Parathyroid adenoma (tissue), 2 donors: ENCODE measurements around the gene CLDN3.

ENCODE experiments used
- H2AFZ ChIP-seq: fragments of 300-600 bp; sonication (generic); one replicate; pipeline ENCODE4 v1.7.0; 2017; ENCODE audit warnings: antibody characterized with exemption, mild to moderate bottlenecking
- H3K27ac ChIP-seq: fragments of 300-600 bp; sonication (generic); one replicate; pipeline ENCODE4 v1.7.0; 2017
- H3K27me3 ChIP-seq: fragments of 300-600 bp; sonication (generic); one replicate; pipeline ENCODE4 v1.7.0; 2017; ENCODE audit warnings: low read length; ENCODE audit not compliant: control insufficient read depth, insufficient read depth
- H3K36me3 ChIP-seq: fragments of 300-600 bp; sonication (generic); one replicate; pipeline ENCODE4 v1.7.0; 2017; ENCODE audit warnings: low read length; ENCODE audit not compliant: control insufficient read depth, insufficient read depth
- H3K4me1 ChIP-seq: fragments of 300-600 bp; sonication (generic); one replicate; pipeline ENCODE4 v1.7.0; 2017; ENCODE audit warnings: control low read depth
- H3K4me2 ChIP-seq: fragments of 300-600 bp; sonication (generic); one replicate; pipeline ENCODE4 v1.7.0; 2017; ENCODE audit warnings: low read length
- H3K4me3 ChIP-seq: fragments of 300-600 bp; sonication (generic); one replicate; pipeline ENCODE4 v1.7.0; 2017; ENCODE audit warnings: low read depth, low read length
- H3K79me2 ChIP-seq: fragments of 300-600 bp; sonication (generic); one replicate; pipeline ENCODE4 v1.7.0; 2017; ENCODE audit warnings: control low read depth
- H3K9ac ChIP-seq: fragments of 300-600 bp; sonication (generic); one replicate; pipeline ENCODE4 v1.7.0; 2017; ENCODE audit warnings: mild to moderate bottlenecking
- H3K9me3 ChIP-seq: fragments of 300-600 bp; sonication (generic); one replicate; pipeline ENCODE4 v1.7.0; 2017; ENCODE audit warnings: low read length; ENCODE audit not compliant: control insufficient read depth
- TF ChIP-seq, protein P1 (sequence below): fragments of 300-600 bp; sonication (generic); IDR thresholded peaks from one replicate; pipeline ENCODE4 v1.7.0; 2017; ENCODE audit warnings: antibody characterized with exemption, mild to moderate bottlenecking
- donor health status: primary hyperparathyroidism.

Gene CLDN3

DNA sequence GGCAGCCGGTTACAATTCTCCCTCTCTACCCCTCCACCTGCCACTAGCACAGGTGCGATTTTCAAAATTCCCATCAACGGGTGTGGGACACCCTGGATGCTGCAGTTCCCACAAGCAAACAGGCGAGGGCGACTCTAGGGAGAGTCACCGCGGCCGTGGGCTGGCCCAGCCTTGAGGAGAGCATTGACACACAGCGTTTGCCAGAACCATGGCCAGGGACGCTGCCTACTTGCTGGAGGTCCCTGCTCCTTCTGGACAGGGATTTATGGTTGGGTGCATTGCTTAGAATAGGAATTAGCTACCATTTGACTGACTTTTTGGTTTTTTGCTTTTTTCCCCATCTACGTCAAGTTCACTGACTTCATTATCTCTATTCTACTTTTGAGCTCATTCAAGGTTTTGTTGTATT, 41.7 kb upstream of the CLDN3 start:
- no peaks in the 10 kb centered on the region for H3K79me2 ChIP-seq
- no peaks in the 10 kb centered on the region for H3K27me3 ChIP-seq
- H2AFZ ChIP-seq = peak overlapping the region; percentile 57
- TF ChIP-seq, protein P1, sequence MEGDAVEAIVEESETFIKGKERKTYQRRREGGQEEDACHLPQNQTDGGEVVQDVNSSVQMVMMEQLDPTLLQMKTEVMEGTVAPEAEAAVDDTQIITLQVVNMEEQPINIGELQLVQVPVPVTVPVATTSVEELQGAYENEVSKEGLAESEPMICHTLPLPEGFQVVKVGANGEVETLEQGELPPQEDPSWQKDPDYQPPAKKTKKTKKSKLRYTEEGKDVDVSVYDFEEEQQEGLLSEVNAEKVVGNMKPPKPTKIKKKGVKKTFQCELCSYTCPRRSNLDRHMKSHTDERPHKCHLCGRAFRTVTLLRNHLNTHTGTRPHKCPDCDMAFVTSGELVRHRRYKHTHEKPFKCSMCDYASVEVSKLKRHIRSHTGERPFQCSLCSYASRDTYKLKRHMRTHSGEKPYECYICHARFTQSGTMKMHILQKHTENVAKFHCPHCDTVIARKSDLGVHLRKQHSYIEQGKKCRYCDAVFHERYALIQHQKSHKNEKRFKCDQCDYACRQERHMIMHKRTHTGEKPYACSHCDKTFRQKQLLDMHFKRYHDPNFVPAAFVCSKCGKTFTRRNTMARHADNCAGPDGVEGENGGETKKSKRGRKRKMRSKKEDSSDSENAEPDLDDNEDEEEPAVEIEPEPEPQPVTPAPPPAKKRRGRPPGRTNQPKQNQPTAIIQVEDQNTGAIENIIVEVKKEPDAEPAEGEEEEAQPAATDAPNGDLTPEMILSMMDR = peak; percentile 93
- H3K4me1 ChIP-seq = no peaks in the 10 kb centered on the region
- no peak overlapping the region for H3K27ac ChIP-seq
- no peak overlapping the region for H3K4me3 ChIP-seq
- no peaks in the 10 kb centered on the region for H3K36me3 ChIP-seq
- no peak overlapping the region for H3K4me2 ChIP-seq
- no peak overlapping the region for H3K9ac ChIP-seq
- no peaks in the 10 kb centered on the region for H3K9me3 ChIP-seq

GRCh38 chr7:73810998-73811360, 40.9 kb upstream of the CLDN3 start:
- Histone ChIP-seq H3K9me3 (no peaks in the 10 kb centered on the region), H3K27ac (no peak overlapping the region), H3K4me2 (no peak overlapping the region), H3K79me2 (no peaks in the 10 kb centered on the region), H2AFZ (no peak overlapping the region), H3K4me3 (no peak overlapping the region), H3K27me3 (no peaks in the 10 kb centered on the region), H3K9ac (no peak overlapping the region), H3K4me1 (no peaks in the 10 kb centered on the region), H3K36me3 (no peaks in the 10 kb centered on the region)
- TF ChIP-seq, protein P1 = no peak

- no peaks in the 10 kb centered on the region for H3K36me3 ChIP-seq
- TF ChIP-seq, protein P1 = no peak
- H3K27me3 ChIP-seq = no peaks in the 10 kb centered on the region
- no peak overlapping the region for H3K27ac ChIP-seq
- no peak overlapping the region for H3K4me3 ChIP-seq
- H2AFZ ChIP-seq = no peak overlapping the region
- H3K4me2 ChIP-seq = no peak overlapping the region
- H3K9ac ChIP-seq = no peak overlapping the region
- H3K4me1 ChIP-seq = no peaks in the 10 kb centered on the region
- no peaks in the 10 kb centered on the region for H3K9me3 ChIP-seq
- H3K79me2 ChIP-seq = no peaks in the 10 kb centered on the region
Measured at GRCh38 chr7:73809467-73809951, 39.4 kb upstream of the CLDN3 start.

GRCh38 chr7:73802459-73802858, 32.4 kb upstream of the CLDN3 start:
- TF ChIP-seq, protein P1 = no peak
- no peaks in the 10 kb centered on the region for H3K36me3 ChIP-seq
- H3K27me3 ChIP-seq = no peaks in the 10 kb centered on the region
- H2AFZ ChIP-seq = no peak overlapping the region
- H3K4me3 ChIP-seq = no peak overlapping the region
- no peak overlapping the region for H3K9ac ChIP-seq
- no peaks in the 10 kb centered on the region for H3K79me2 ChIP-seq
- no peak overlapping the region for H3K27ac ChIP-seq
- H3K9me3 ChIP-seq = no peaks in the 10 kb centered on the region
- no peaks in the 10 kb centered on the region for H3K4me1 ChIP-seq
- H3K4me2 ChIP-seq = no peak overlapping the region

DNA sequence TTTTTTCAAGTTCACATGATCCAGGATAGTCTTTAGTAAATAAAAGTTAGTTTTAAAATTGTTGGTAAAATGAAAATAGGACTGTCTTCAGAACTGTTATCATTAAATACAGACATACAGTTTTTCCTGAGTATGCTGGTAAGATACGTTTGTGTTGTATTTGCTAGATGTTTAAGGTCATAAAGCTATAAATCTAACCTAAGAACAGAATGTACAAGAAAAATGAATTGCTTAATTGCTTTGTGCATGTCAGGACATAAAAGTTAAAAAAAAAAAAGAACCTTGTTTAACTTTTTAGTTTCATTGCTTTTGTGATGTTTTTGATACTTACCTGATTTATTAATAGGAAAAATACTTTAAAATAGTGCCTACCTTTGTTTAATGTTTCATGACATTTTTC, 31.5 kb upstream of the CLDN3 start:
- H3K4me2 ChIP-seq = no peak overlapping the region
- H3K4me1 ChIP-seq = no peaks in the 10 kb centered on the region
- H3K9me3 ChIP-seq = no peaks in the 10 kb centered on the region
- no peak overlapping the region for H3K9ac ChIP-seq
- no peaks in the 10 kb centered on the region for H3K79me2 ChIP-seq
- no peak overlapping the region for H3K4me3 ChIP-seq
- no peak overlapping the region for H2AFZ ChIP-seq
- TF ChIP-seq, protein P1 = no peak
- H3K36me3 ChIP-seq = no peaks in the 10 kb centered on the region
- no peak overlapping the region for H3K27ac ChIP-seq
- H3K27me3 ChIP-seq = no peaks in the 10 kb centered on the region
